ENCODE results near the gene NYAP2.

Gene NYAP2

DNA sequence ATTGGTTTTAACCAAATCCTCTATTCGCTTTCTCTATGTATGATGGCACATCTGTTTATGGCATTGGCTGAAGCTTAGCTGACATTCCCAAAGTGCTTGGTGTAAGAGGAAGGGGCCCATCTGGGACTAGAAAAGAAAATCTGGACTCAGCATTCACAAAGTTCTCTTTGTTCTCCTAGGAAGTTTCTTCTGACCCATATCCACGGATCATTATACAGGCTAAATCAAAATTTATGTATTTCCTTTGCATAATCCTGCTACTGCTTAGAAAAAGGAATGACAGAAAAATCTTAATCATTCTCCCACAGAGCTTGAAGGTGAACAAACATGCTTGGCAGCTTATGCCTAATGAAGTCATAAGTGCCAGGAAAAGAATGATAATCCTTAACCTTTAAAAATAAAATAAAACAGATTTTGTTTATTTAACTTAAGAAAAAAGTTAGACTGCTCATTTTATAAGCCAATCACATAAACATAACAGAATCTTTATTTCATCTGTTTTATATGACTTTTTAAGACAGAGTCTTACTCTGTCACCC, 88.4 kb downstream of the NYAP2 start:
- no peak for FAIRE-seq

DNA sequence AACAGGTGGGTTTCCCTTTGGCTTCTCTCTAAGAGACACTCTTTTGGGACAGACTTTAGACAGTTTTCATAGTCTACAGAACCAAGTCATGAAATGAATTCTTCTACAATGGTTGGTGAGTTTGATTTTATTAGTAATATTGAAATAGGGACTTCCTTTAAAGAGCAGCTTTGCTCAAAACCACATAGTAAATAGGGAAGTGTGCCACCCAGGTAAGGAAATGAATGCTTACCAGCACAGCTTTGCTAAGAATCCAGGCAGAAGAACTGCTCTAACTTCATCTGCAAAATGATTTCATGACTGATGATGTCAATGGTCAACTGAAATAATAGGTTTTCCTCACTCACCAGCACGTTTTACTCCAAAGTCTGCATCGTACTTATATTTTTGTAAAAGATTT, 89.2 kb downstream of the NYAP2 start:
- no peak for FAIRE-seq

DNA sequence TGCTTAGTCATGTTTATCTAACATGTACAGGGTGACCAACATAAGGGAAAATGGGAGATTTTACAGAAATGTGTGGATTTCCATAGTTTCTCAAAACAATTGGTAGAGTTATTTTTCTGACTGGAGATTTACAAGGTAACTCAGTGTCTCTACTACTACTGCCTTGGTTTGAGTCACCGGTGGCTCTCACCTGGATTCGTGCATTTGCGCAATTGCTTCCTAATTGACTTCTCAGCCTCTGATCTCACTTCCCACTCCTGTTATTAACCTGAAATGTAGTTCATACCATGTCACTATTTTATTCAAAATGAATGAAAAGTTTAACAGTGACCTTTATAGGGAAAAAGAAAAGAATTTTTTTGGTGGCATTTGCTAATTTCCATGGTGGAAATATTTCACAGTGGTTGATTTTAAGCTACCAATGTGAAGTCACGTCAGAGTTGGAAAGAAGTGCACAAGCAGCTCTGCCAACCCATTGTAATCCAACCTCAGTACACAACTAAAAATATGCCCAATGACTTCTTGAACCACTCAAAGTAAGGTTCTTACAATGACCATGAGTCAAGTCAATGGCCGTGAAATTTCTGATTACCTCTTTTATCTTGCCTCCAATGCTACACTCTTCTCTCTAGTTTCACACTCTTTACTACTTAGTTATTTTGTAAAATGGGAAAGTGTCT, 94.0 kb downstream of the NYAP2 start:
- FAIRE-seq = no peak

DNA sequence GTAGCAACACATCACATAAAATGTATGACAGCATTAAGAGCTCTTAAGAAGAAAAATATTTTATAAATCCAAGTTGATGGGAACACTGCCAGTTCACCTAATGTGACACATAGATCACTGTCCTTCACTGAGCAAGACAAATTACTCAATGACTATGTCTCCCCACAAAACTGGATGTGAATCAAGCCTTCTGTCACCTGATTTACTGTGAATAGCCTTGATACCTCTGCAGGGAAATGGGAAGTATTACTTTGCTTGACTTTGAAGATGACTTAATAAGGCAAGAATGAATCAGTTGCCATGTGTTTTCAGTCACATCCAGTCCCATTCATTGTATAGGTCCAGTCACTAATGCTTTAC, 94.6 kb downstream of the NYAP2 start:
- no peak for FAIRE-seq

DNA sequence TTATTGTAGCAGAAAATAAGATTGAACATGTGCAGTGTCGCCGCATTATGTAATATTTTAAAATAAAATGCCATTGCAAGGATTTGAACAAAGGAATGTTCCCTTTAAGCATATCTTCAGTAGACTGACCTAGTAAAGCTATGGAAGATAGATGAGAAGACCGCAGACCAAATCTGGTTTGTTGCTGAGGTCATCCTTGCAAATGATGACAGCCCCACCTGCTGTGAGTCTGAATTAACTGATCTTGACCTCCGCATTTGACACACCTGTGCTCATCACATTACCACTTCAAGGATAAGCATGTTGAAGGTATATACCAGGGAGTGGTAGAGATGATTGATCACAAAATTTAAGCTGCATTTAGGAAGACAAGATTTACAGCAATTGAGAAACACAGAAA, 96.2 kb downstream of the NYAP2 start:
- no peak for FAIRE-seq

DNA sequence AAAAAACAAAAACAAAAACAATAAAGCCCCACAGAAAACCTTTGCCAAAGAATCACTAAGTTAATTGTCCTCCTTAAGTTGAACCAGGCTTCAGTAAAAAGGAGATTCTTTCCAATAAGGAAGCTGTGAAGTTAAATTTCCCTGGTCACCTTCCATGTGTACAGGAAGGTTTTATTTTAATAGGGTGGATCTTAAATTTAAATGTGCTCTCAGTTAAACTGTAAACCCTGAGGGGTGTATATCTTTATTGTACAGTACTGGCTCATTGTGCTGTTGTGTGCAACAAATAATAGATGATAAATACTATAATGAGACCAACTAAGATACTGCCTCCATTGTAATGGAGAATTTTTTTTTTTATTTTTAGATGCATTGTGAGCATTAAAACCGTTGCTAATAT, 97.1 kb downstream of the NYAP2 start:
- FAIRE-seq = no peak

DNA sequence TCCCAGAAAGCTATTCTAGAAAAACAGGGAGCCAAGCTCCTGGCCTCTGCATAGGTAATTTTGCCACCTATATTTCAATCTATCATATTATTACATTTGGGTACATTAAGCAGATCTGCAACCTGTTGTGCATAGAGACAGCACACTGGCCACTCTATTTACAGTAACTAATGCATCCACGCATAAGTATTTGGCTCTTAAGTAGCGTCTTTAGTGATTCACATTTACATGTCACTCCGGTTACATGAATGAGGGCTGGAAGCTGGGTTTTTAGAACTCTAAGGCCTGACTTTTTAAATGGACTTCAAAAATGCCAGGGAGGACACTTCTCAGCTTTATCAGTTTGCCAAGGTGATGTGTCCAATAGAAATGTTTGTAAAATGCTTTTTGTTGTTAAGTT, 97.7 kb downstream of the NYAP2 start:
- no peak for FAIRE-seq

DNA sequence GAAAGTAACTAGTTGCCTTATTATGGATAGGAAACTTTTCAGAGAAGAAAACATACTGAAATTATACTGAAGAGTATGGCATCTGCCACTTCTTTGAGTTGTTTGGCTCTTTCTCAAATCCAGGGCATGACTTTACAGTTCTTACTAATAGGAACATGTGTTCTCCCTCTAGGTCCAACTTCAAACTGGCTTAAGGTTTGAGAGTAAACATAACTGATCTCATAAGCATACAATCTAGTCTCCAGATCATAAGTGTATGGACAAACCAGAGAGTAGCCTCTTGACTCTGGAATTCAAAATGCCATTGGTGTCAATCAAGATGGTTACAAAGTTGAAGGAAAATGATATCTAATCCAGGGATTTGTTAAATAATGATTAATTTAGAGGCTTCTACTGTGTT, 101.5 kb downstream of the NYAP2 start:
- FAIRE-seq = no peak

DNA sequence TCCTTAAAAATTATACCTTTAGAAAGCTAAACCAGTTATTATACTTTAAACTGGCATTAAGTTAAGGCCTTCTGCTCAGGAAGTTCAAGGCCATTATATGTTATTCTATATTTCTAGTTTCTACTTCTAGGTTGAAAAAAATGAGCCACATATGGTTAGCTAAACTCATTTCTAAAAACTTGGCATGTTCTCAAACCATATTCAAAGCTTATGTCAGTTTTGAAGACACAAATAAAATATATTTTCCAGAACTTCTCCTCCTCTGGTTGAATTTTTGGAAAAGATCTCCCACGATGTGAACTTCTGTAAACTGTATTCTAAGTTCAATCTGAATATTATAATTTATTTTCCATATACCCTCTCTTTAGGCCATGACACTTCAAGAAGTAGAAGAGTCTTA, 103.5 kb downstream of the NYAP2 start:
- FAIRE-seq = no peak

DNA sequence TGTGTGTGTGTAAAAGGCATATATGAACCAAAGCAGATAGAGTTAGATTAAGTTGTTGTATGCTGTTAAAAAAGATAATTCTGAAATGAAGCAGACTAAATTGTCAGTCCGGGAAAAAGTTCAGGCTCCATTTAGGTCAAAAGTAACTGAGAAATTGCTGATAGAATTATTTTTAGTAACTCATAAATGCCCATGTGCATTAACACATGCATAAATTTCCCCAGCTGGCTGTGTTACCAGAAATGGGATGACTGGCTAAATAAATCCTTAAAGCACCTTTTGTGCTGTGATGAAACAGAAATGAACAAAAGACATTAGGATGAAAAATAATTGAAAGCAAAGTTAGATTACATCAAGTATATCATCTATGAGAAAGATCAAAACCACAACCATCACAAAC, 111.3 kb downstream of the NYAP2 start:
- FAIRE-seq = no peak

DNA sequence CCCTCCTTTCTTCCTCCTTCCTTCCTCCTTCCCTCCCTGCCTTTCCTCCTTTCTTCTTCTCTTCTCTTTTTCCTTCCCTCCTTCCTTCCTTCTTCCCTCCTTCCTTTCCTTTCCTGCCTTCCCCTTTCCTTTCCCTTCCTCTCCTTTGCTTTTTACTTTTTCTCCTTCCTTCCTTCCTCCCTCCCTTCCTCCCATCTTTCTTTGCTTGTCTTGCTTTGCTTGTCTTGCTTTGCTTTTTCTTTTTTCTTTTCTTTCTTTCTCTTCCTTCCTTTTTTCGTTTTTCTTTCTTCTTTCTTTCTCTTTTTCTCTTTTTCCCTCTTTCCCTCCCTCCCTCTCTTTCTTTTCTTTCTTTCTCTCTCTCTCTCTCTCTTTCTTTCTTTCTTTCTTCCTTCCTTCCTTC, 113.0 kb downstream of the NYAP2 start:
- no peak for FAIRE-seq

DNA sequence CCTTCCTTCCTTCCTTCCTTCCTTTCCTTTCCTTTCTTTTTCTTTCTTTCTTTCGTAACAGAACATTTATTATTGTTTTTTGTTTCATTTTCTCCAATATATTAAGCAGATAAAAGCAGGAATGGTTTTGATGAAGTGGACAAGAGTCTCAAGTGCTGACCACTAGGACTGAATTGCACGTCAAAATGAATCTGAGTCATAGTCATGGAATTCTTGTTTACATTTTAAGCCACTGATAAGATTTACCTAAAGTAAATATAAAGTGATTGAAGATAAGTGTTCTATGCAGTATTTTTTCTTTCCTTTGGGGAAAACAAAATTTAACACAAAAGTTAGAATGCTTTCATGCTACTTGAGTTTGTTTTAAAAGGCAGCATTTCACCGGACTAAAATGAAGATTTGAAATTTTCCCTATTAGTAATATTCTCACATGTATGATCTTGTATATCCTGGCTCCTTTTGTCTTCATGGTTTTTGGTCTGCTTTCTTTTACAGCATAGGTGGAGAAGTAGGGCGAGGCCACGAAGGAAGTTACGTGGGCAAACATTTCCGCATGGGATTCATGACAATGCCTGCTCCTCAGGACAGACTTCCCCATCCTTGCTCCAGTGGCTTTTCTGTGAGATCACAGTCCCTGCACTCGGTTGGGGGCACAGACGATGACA, 113.5 kb downstream of the NYAP2 start:
- FAIRE-seq = no peak

DNA sequence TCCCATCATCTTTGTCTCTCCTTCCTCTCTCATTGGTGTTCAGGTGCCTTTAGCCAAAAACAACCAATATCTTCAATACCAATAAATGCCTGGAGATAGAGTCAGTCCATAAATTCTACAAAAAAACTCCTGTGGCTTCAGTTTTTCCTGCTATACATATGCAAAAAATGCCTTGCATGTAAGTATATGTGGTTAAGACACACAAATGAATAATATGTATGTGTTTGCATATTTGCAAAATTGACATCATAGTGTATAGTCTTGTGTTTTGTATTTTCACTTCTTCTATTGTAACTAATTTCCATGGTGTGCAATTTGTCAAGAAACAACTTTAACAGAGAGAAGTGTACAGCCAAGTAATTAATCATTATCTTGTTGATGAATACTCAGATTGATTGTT, 115.5 kb downstream of the NYAP2 start:
- FAIRE-seq = no peak

DNA sequence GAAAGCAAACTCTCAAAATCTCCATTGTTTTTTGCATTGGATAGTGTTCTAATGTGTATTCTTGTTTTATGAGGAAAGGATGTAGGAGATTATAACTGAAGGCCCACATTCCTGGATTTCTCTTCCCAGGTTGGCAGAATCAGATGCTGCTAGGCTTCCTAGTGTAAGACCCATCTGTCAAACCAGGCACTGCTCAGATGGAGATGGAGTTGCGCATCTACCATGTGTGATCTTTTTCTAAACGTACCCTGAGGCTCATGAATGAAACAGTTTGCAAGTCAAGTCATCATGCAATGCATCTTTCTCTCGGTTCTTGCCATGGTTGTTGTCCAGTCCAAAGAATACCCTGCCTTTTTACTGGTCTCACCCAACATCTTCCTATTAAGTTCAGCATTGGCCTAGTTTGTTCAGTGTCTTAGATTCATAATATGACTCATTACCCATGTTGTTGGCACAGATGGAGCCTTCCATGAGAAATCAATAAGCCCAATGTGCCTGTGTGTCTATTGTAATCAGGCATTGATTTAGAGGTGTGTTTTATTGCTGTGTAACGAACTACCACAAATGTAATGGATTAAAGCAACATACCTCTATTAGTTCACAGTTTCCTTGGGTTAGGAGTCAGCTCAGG, 127.4 kb downstream of the NYAP2 start:
- FAIRE-seq = no peak

DNA sequence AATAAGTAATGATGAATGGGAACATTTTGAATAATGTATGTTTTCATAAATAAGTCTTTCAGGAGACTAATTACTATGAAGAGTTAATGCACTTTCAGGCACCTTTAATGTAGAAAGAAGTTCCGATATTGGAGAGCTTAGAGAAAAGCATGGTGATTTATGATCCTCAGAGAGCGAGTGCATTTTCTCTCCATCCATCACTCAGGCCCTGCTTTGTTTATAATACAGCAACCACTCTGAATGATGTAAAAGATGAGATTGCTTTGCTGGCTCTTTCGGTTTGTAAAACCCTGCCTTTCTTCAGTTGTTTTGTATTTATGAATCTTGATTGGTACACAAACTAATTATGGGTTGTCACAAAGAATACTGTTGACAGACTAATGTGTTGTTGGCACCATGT, 132.0 kb downstream of the NYAP2 start:
- FAIRE-seq = no peak

DNA sequence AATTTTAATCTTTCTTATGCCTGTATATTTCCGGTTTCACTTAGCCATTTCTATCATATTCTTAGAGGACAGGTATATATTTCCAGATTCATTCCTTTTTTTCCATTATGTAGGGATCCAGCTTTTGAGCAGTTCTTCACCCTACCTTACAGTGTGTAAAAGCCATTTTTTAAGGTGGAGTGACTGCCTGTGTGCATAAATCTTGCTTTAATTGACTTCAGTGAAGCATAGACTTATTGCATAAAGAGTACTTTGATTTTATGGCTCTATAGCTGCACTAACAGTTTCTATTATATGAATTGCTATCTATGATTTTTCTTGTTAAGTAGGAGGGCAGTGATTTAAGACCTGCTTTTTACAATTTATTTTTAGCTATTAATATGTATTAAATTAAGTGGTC, 132.6 kb downstream of the NYAP2 start:
- no peak for FAIRE-seq

DNA sequence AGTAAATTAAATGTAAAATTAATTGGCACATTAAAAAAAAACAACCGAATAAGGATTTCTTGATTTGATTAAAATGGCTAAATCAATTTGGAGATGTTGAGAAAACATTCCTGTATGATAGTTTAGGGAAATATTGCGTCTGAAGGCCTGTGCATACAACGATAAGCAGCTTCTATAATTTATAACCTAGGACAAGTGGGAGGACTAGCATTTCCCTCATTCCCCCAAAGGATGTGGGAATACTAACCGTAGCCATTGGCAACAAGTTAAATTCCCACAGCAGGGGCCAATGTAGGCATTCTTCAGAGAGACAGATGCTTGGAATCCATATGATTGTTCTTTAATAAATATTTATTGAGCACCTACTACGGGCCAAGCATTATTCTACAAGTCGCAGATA, 134.5 kb downstream of the NYAP2 start:
- no peak for FAIRE-seq

DNA sequence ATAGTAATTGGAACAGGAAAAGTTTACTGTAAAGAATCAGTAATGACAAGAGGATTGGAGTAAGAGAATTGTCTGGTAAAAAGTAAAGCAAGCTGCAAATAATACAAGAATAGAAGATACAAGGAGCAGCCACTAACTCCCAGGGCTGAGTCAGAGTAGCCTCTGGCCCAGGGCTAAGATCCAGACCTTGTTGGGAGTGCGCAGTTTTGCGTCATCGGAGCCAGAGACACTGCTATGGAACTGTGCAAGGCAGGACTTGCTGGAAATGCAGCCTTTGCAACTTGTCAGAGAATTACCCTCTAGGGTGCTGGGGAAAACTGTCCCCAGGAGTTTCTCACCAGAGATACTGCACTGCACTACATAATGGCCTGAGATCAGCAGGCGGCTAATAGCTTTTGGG, 135.2 kb downstream of the NYAP2 start:
- FAIRE-seq = no peak

DNA sequence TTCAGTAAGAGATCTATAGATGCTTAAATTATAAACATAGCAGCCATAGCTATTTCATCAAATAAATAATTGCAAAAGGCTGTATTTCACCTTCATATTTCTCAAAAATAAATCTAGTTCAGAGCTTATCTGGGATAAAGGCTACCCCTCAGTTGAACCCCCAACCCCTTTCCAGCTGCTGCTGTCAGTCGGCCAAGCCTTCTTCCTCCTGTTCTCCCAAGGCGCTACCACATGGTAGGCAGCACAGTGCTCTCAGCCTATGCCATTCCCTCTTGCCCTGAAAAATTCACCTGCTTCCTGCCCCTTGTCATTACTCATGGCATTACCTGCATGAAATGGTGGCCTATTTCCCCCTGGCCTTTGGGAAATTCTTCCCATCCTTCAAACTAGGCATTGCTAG, 136.5 kb downstream of the NYAP2 start:
- FAIRE-seq = no peak

DNA sequence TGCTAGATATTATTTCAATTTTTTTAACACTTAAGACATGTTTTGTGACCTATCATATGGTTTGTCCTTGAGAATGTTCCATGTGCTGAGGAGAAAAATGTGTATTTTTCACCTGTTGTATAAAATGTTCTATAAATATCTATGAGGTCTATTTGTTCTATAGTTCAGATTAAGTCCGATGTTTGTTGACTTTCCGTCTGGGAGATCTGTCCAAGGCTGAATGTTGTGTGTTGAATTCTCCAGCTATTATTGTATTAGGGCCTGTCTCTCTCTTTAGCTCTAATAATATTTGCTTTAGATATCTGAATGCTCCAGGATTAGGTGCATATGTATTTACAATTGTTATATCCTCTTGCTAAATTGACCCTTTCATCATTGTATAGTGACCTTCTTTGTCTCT, 144.1 kb downstream of the NYAP2 start:
- no peak for FAIRE-seq

DNA sequence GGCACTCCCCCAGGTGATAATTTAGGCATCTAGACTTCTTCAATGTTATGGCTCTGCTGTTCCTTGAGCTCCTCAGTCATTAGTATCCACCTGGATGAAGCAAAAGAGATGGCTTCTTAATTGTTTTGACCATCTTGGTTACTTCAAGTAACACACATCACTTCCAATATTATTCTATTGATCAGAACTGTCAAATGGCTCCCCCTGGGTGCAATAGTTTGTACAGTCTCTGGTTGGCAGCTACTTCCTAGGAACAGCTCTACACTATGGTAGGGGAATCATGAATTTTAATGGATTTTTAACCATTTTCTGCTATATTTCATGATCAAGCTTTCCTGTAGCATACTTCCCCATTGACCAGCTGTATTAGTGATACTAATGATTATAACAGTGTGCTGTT, 157.0 kb downstream of the NYAP2 start:
- FAIRE-seq = no peak

DNA sequence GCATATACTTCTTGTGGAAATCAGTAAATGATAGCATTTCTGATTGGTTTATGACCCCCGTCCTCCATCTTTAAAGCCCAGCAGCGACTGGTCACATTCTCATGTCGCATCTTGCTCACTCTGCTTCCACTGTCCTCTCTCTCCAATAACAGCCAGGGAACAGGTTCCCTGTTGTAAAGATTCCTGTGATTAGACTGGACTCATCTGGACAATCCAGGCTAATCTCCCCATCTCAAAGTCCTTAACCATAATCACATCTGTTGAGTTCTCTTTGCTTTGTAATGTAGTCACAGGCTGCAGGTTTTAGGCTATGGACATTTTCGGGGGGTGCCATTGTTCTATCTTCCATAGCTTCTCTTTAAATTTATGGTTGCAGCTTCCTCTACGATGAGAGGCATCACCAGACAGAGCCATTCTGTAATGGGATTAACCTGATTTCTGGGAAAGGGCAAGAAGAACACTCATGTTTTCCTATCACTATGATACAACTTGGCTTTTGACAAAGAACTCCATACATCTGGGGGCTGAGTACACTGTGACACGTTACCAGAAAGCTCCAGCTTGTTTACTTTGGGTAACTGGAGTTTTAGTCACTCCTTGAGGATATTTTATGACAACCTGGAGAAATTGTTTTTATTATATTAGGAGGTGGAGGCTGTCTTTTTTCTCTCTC, 159.0 kb downstream of the NYAP2 start:
- no peak for FAIRE-seq

DNA sequence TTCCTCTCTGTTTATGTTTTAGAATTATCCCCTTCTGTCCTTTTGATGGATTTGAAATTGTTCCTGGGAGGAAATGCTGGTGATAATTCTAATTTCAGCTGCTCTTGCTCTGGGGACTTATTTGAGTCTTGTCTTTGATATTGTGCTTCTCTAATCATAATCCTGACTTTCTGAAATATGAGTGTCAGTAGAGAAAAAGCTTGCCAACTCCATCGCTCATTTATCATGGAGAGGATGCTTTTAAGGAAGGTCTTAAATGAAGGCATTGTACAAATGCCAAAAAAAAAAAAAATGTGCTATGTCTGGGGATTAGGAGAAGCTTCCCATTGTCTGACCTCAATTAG, 159.5 kb downstream of the NYAP2 start:
- no peak for FAIRE-seq

DNA sequence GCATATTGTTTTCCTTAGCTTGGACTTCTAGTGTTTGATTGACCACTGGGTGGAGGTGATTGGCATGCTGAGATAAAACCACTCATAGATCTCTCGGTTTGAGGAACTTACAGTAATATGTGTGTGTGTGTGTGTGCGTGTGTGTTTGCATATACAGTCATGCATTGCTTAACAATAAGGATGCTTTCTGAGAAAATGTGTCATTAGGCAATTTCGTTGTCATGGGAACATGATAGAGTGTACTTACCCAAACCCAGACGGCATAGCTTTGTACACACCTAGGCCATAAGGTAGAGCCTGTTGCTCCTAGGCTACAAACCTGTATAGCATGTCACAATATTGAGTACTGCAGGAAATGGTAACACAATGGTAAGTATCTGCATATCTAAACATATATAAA, 167.3 kb downstream of the NYAP2 start:
- no peak for FAIRE-seq
